ENCODE data around the gene DNAJC1.

DNAJC1 gene

GRCh38 chr10:21989453-21990154 is 13.9 kb downstream of the DNAJC1 start:
- H3K27me3 ChIP-seq (replicated peaks): no peaks in the 10 kb centered on the region
- peak; percentile 66 for TF ChIP-seq CTCF (IDR thresholded peaks at IDR 0.05; ENCODE audit: low read depth, low read length, missing control alignments)
- H3K27ac ChIP-seq: no peak overlapping the region
- DNase-seq: peak; percentile 48
- H3K4me3 ChIP-seq (ENCODE audit: low read depth, low read length): no peak overlapping the region
- in situ Hi-C loops (cut with HindIII; ENCODE audit: low pct_ligation_motif_present, low sequenced_read_pairs): no loop called here
- no peaks in the 10 kb centered on the region for H3K36me3 ChIP-seq (replicated peaks)

GRCh38 chr10:21985541-21985940 is 18.0 kb downstream of the DNAJC1 start:
- in situ Hi-C loops (cut with HindIII; ENCODE audit: low pct_ligation_motif_present, low sequenced_read_pairs): no loop called here
- no peak for DNase-seq
- H3K36me3 ChIP-seq (replicated peaks): no peaks in the 10 kb centered on the region

GRCh38 chr10:21981118-21981517 is 22.4 kb downstream of the DNAJC1 start:
- H3K36me3 ChIP-seq (replicated peaks): no peaks in the 10 kb centered on the region
- no peak for TF ChIP-seq CTCF (IDR thresholded peaks at IDR 0.05; ENCODE audit: low read depth, low read length, missing control alignments)
- no peaks in the 10 kb centered on the region for H3K27me3 ChIP-seq (replicated peaks)
- no peak overlapping the region for H3K4me3 ChIP-seq (ENCODE audit: low read depth, low read length)
- H3K27ac ChIP-seq: no peak overlapping the region
- no peak for DNase-seq
- in situ Hi-C loops (cut with HindIII; ENCODE audit: low pct_ligation_motif_present, low sequenced_read_pairs): no loop called here

More at GRCh38 chr10:21985541-21985940, 18.0 kb downstream of the DNAJC1 start:
- Histone ChIP-seq H3K4me3 (ENCODE audit: low read depth, low read length) (no peak overlapping the region), H3K27me3 (replicated peaks) (no peaks in the 10 kb centered on the region), H3K27ac (no peak overlapping the region)
- no peak for TF ChIP-seq CTCF (IDR thresholded peaks at IDR 0.05; ENCODE audit: low read depth, low read length, missing control alignments)

- H3K36me3 ChIP-seq (replicated peaks): no peaks in the 10 kb centered on the region
- no peaks in the 10 kb centered on the region for H3K27me3 ChIP-seq (replicated peaks)
- no peak for DNase-seq
- no peak overlapping the region for H3K4me3 ChIP-seq (ENCODE audit: low read depth, low read length)
- no peak overlapping the region for H3K27ac ChIP-seq
- TF ChIP-seq CTCF (IDR thresholded peaks at IDR 0.05; ENCODE audit: low read depth, low read length, missing control alignments): no peak
- in situ Hi-C loops (cut with HindIII; ENCODE audit: low pct_ligation_motif_present, low sequenced_read_pairs): no loop called here
These were observed 22.8 kb downstream of the DNAJC1 start for GRCh38 chr10:21980691-21981090.

- TF ChIP-seq CTCF (IDR thresholded peaks at IDR 0.05; ENCODE audit: low read depth, low read length, missing control alignments): no peak
- Histone ChIP-seq H3K4me3 (ENCODE audit: low read depth, low read length) (no peak overlapping the region), H3K27me3 (replicated peaks) (no peaks in the 10 kb centered on the region), H3K36me3 (replicated peaks) (no peaks in the 10 kb centered on the region), H3K27ac (no peak overlapping the region)
- peak; percentile 4 for DNase-seq
- in situ Hi-C loops (cut with HindIII; ENCODE audit: low pct_ligation_motif_present, low sequenced_read_pairs): no loop called here
These were observed 25.2 kb downstream of the DNAJC1 start for GRCh38 chr10:21978191-21978862.

All from brain microvascular endothelial cell (primary cell).